Measurements from ENCODE around the gene CCDC50. TPM values are rescaled to one million over a fixed set of nuclear protein-coding genes. Genes with fewer than 3 reads are reported as not detected.

CCDC50 gene
- total RNA-seq, 1 donor from 2014 or later, result 55.2 TPM

- DNase-seq (no peak), ATAC-seq (no peak)
- intact Hi-C loops (cut with micrococcal nuclease), result no loop called here
Observed at GRCh38 chr3:191398607-191399006, 69.4 kb downstream of the CCDC50 start.

DNA sequence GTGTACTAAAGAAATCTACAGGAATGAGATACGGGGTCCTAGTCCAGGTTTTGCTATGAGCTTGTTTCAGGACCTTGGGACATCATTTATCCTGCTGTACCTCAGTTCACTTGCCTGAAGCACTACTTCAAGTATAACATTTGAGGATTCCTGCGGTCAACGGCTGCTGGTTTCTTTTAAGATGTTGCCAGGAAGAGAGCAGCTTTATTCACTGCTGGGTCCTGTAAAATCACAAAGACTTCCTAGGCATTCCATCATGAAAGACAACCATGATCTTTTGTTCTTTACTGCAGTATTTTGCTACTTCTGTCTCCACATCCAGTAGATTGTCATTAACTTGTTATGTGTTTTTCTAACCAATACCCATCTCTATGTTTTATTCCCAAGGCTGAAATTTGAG lies 70.7 kb downstream of the CCDC50 start:
- ATAC-seq (no peak), DNase-seq (no peak)
- intact Hi-C loops (cut with micrococcal nuclease), result no loop called here

DNA sequence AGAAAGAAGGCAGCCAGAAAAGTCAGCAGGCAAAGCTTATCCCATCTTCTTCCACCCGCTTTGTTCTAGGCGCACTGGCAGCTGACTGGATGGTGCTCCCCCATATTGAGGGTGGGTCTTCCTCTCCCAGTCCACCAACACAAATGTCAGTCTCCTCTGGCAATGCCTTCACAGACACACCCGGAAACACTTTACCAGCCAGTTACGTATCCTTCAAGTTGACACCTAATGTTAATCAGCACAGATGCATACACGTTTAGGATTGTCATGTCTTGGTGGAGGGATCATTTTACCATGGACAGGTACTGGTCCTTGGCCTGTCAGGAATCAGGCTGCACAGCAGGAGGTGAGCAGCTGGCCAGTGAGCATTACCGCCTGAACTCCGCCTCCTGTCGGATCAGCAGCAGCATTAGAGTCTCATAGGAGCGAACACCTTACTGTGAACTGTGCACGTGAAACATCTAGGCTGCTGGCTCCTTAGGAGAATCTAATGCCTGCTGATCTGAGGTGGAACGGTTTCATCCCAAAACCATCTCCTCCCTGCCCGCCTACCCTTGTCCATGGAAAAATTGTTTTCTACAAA lies 72.7 kb downstream of the CCDC50 start:
- DNase-seq (no peak), ATAC-seq (no peak)
- intact Hi-C loops (cut with micrococcal nuclease), result no loop called here

- intact Hi-C loops (cut with micrococcal nuclease), result no loop called here
- DNase-seq (no peak), ATAC-seq (no peak)
Observed at GRCh38 chr3:191409791-191410359, 80.7 kb downstream of the CCDC50 start.

DNA sequence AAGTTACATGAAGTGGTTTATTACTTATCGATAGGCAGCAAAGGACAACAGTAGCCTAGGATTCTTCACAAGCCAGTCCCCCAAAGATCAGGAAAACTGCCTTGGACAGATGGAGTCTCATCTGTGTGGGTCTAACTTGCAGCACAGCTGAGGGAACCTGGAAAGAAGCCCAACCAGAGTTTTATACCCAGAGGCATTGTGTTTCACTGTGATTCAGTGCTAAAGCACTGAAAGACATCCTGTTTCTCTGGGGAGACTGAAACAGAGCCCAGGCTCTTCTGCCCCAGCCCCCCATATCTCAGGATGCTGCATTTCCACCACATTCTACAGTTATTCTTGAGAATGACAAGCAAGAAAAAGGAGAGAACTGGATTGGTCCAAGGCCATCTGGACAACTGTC lies 83.6 kb downstream of the CCDC50 start:
- intact Hi-C loops (cut with micrococcal nuclease), result no loop called here
- no peak for ATAC-seq

DNA sequence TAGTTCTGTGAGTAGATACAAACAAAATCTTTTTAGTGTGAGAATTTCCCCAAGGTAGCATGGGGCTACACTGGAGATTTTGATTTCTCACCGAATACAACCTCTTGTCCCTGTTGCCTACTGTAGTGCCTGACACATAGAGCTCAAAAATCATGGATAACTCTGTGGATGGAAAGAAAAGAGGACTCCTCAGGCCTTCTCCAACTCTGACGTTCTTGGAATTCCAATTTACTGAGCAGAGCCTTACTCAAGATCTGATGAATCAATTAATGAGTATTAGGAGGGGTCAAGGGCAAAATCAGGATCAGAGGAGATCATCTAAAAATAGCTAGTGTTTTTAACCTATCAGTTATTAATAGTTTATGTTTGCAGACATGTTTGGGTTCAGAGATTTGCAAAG lies 85.1 kb downstream of the CCDC50 start:
- no peak for DNase-seq
- intact Hi-C loops (cut with micrococcal nuclease), result no loop called here
- ATAC-seq, result no peak

More for the DNA sequence above, 83.6 kb downstream of the CCDC50 start:
- no peak for DNase-seq

DNA sequence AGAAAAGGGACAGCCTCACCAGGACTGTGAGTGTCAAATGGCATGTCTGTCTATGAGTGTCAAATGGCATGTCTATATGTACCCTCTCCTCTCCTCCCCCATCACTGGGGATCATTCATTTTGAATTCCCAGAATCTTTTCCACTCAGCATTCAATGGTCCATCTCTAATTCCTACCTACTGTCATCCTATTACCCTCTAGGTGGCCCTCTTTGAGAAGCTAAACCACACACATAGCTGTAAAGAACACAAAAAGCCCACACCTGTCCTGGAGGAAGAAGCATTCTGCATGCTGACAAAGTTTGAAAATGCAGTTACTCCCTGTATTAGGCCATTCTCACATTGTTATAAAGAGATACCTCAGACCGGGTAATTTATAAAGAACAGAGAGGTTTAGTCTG lies 85.5 kb downstream of the CCDC50 start:
- intact Hi-C loops (cut with micrococcal nuclease), result no loop called here
- ATAC-seq, result no peak
- no peak for DNase-seq

GRCh38 chr3:191415566-191415965 lies 86.4 kb downstream of the CCDC50 start:
- intact Hi-C loops (cut with micrococcal nuclease), result no loop called here

DNA sequence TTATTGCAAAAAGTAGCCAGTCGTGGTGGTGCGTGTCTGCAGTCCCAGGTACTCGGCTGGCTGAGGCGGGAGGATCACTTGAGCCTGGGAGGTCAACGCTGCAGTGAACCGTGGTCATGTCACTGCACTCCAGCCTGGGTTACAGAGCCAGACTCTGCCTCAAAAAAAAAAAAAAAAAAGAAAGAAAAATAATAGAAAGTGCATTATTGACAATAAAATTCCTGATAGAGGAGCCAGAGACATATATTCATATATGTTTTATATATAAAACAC lies 88.2 kb downstream of the CCDC50 start:
- intact Hi-C loops (cut with micrococcal nuclease), result no loop called here
- ATAC-seq, result no peak

More at GRCh38 chr3:191415566-191415965, 86.4 kb downstream of the CCDC50 start:
- DNase-seq, result no peak
- no peak for ATAC-seq

DNA sequence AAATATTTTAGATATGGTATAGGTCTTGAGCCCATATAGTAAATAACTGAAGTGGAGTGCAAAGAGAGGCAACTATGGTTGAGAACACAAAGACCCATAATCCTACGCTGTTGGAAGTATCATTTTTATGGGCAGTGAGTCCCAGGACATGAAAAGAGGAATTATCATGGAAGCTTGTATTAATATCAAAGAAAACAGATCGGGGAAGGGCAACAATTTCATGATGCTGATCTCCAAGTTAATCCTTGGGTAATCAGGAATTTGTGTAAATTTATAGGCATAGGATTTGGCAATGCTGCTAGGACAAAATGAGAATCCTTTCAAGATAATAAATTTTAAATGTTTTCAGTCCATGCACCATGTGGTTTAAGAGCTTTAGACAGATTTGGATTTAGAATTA lies 91.6 kb downstream of the CCDC50 start:
- intact Hi-C loops (cut with micrococcal nuclease), result loop anchor here (10.0 kb wide), 1 partner anchor 1024 kb away; no protein-coding TSS in a partner anchor
- no peak for DNase-seq
- no peak for ATAC-seq

More for the DNA sequence above, 88.2 kb downstream of the CCDC50 start:
- no peak for DNase-seq

- DNase-seq (no peak), ATAC-seq (no peak)
- intact Hi-C loops (cut with micrococcal nuclease), result loop anchor here (10.0 kb wide), 1 partner anchor 1020 kb away; no protein-coding TSS in a partner anchor
Observed at GRCh38 chr3:191424881-191425280, 95.7 kb downstream of the CCDC50 start.

DNA sequence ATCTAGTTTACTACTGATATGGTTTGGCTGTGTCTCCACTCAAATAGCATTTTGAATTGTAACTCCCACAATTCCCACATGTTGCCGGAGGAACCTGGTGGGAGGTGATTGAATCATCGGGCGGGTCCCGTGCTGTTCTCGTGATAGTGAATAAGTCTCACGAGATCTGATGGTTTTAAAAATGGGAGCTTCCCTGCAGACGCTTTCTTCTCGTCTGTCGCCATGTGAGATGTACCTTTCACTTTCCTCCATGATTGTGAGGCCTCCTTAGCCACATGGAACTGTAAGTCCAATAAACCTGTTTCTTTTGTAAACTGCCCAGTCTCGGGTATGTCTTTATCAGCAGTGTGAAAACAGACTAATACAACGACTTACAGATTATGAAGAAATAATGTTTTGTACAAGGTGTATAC lies 96.1 kb downstream of the CCDC50 start:
- DNase-seq (no peak), ATAC-seq (no peak)
- intact Hi-C loops (cut with micrococcal nuclease), result loop anchor here (10.0 kb wide), 1 partner anchor 1019 kb away; no protein-coding TSS in a partner anchor

- DNase-seq, result no peak
- intact Hi-C loops (cut with micrococcal nuclease), result loop anchor here (10.0 kb wide), 1 partner anchor 1018 kb away; no protein-coding TSS in a partner anchor
- ATAC-seq, result no peak
Observed at GRCh38 chr3:191426311-191426710, 97.1 kb downstream of the CCDC50 start.

GRCh38 chr3:191428177-191428576 lies 99.0 kb downstream of the CCDC50 start:
- intact Hi-C loops (cut with micrococcal nuclease), result loop anchor here (10.0 kb wide), 1 partner anchor 1017 kb away; no protein-coding TSS in a partner anchor
- DNase-seq (no peak), ATAC-seq (no peak)

DNA sequence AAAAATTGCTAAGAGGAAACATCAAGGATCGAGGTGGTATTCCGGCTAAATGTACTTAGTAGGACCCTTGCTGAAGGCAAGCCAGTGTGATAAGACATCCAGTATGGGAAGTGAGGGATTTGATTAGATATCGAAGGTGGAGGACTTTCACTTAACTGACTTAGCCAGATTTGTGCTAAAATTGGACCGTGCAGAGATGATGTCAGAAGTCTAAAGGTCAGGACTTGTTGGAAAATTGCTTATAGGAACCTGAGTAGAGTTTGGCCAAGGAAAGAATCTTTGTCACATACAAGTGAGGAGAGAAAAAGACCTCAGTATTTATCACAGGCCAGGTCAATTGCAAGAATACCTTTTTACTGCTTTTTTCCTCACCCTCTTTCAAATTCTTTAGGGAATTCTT lies 100.9 kb downstream of the CCDC50 start:
- intact Hi-C loops (cut with micrococcal nuclease), result no loop called here
- ATAC-seq, result no peak
- DNase-seq, result no peak

GRCh38 chr3:191431160-191431822 lies 102.1 kb downstream of the CCDC50 start:
- ATAC-seq, result no peak
- intact Hi-C loops (cut with micrococcal nuclease), result no loop called here

GRCh38 chr3:191432162-191432561 lies 103.0 kb downstream of the CCDC50 start:
- intact Hi-C loops (cut with micrococcal nuclease), result no loop called here
- DNase-seq, result no peak
- no peak for ATAC-seq

More at GRCh38 chr3:191431160-191431822, 102.1 kb downstream of the CCDC50 start:
- DNase-seq, result no peak

- intact Hi-C loops (cut with micrococcal nuclease), result no loop called here
- DNase-seq (no peak), ATAC-seq (no peak)
Observed at GRCh38 chr3:191434024-191434423, 104.8 kb downstream of the CCDC50 start.

DNA sequence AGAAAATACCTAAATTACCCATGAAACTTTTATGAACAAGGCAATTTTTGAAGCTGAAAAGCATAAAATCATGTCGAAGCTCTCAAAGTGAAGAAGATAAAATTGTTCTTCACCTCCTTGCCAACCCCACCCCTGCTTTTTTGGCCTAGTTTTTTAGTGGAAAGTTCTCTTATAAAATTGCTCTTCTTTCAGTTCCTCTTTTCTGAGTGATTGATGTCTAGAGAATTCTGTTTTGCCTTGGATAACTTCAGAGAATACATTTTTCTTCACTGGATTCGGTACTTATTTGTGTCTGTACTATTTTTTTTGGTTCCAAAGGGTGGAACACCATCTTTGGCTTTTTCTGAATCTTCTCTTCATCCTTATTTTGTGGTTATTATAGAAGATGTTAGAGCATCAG lies 106.8 kb downstream of the CCDC50 start:
- intact Hi-C loops (cut with micrococcal nuclease), result no loop called here
- DNase-seq, result no peak
- ATAC-seq, result no peak

DNA sequence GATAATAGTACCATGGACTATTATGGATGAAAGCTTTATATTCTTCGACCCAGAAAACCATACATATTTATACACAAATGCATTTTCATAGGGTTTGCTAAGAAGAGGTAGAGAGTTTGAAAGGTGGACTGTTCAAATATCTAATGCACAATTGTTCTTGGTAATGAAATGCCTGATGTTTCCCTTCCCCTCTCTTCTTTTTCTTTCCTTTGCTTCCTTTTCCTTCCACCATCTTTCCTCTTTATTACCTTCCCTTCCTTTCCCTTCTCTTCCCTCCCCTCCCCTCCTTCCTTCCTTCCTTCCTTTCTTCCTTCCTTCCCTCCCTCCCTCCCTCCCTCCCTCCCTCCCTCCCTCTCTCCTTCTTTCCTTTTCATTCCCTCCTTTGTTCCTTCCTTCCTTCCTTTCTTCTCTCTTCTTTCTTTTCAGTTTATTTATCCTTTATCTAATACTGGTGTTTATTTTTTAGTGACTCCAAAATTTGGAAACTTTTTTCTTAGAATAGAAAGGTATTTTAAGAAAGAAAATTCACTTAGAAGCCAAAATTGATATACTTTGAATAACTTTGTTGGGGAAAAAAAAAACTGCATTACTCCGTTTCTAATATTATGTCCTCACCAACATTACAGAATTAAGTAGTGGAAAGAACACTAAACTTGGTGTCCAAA lies 109.1 kb downstream of the CCDC50 start:
- DNase-seq (no peak), ATAC-seq (no peak)
- intact Hi-C loops (cut with micrococcal nuclease), result no loop called here
